HG03097 (cell line): ENCODE measurements around the gene AVPR1A.

Experiments used
- ATAC-seq: cut with Tn5 transposase; IDR thresholded peaks from one replicate; pipeline ENCODE4 v1.9.1; 2021; ENCODE audit not compliant: unreplicated experiment, low FRiP score

AVPR1A gene

DNA sequence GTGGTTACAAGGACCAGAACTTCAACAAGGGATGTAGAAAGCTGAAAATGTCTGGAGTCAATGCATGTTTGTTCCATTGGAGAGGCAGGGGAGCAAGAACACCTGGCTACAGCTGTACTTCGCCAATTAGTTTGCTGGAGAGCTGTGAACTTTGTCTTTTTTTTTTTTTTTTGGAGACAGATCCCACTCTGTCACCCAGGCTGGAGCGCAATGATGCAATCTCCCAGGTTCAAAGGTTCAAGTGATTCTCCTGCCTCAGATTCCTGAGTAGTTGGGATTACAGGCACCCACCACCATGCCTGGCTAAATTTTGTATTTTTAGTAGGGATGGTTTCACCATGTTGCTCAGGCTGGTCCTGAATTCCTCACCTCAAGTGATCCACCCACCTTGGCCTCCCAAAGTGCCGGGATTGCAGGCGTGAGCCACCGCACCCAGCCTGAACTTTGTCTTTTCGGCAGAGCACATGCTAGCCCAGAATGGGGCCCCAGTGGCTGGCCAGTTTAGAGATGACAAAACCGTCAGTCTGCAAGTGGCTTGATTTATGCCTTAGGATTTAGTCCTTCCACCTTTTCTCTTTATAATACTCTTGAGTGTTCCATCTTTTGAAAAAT lies 55.5 kb downstream of the AVPR1A start:
- ATAC-seq, result no peak

DNA sequence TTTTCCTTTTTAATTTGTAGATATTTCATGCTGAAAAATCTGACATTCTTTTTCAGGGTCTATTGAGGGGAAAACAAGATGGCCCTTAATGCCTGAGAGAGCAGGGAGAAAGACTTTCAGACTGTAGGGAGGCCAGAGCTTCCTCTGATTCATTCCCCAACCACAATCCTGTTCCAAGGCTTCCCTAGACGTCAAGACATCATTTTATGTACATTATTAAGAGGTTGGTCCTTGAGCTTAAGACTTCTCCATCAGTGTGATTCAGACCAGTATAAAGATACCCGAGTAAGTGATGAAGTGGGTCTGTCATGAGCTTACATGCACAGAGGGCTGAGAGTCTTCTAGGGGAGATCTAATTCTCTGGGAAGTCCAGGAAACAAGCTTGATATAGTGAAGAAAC lies 57.3 kb downstream of the AVPR1A start:
- ATAC-seq, result no peak

GRCh38 chr12:63093084-63093483 lies 57.9 kb downstream of the AVPR1A start:
- no peak for ATAC-seq
